CD4-positive, alpha-beta memory T cell (primary cell): Measurements from ENCODE around the gene EPS8L1. TPM values are rescaled to one million over a fixed set of nuclear protein-coding genes. Genes with fewer than 3 reads are reported as not detected.

Experiments used
- CTCF ChIA-PET: fragments of 350-600 bp; sonication (Branson Sonifier 250); formaldehyde crosslinking; loops from one replicate; lab custom pipeline; 2021; ENCODE audit warnings: inconsistent platforms; ENCODE audit not compliant: partially characterized antibody; lab: Charles Lee
- POLR2A ChIA-PET: fragments of 350-600 bp; sonication (Branson Sonifier 250); formaldehyde crosslinking; loops from one replicate; lab custom pipeline; 2021; ENCODE audit not compliant: partially characterized antibody; lab: Charles Lee
- DNase-seq, 5 donors: peaks; one replicate each; pipeline versions ENCODE4 v3.0.0 to v3.0.0-alpha.2; 2020 to 2022; ENCODE audit warnings: mixed read lengths in 1 of 5
- H3K27ac ChIP-seq: one replicate; pipeline ENCODE4 v1.7.0; 2013; ENCODE audit warnings: low read depth, low read length
- H3K27me3 ChIP-seq: 2 replicates; pipeline ENCODE4 v1.7.0; 2013; ENCODE audit warnings: mild to moderate bottlenecking, low read length, moderate library complexity; ENCODE audit not compliant: insufficient read depth
- H3K36me3 ChIP-seq: 2 replicates; pipeline ENCODE4 v1.7.0; 2013; ENCODE audit warnings: mild to moderate bottlenecking, low read length, moderate library complexity; ENCODE audit not compliant: insufficient read depth
- H3K4me1 ChIP-seq: 2 replicates; pipeline ENCODE4 v1.7.0; 2013; ENCODE audit warnings: mild to moderate bottlenecking, low read length, moderate library complexity; ENCODE audit not compliant: insufficient read depth
- H3K4me3 ChIP-seq, 2 donors: one replicate each; pipeline ENCODE4 v1.7.0; 2013; ENCODE audit warnings: low read length in 2 of 2, mild to moderate bottlenecking in 1 of 2
- H3K9me3 ChIP-seq, 2 donors: one replicate each; pipeline ENCODE4 v1.7.0; 2013; ENCODE audit warnings: low read length in 2 of 2, control low read depth in 1 of 2; ENCODE audit not compliant: control insufficient read depth in 1 of 2
- H3K27ac Mint-ChIP-seq, 7 donors: one replicate each; pipeline ENCODE4 v1.8.0; 2020 to 2021; ENCODE audit warnings: mixed read lengths in 7 of 7, mild to moderate bottlenecking in 6 of 7, inconsistent platforms in 3 of 7, moderate library complexity in 3 of 7
- H3K27me3 Mint-ChIP-seq, 2 donors: one replicate each; pipeline ENCODE4 v1.8.0; 2020 to 2021; ENCODE audit warnings: mixed read lengths in 2 of 2
- H3K36me3 Mint-ChIP-seq, 2 donors: one replicate each; pipeline ENCODE4 v1.8.0; 2020 to 2021; ENCODE audit warnings: mixed read lengths in 2 of 2, inconsistent platforms in 1 of 2, mild to moderate bottlenecking in 1 of 2
- H3K4me1 Mint-ChIP-seq, 4 donors: one replicate each; pipeline ENCODE4 v1.8.0; 2020 to 2021; ENCODE audit warnings: mixed read lengths in 4 of 4, mild to moderate bottlenecking in 1 of 4
- H3K4me3 Mint-ChIP-seq, 8 donors: one replicate each; pipeline ENCODE4 v1.8.0; 2020 to 2021; ENCODE audit warnings: mixed read lengths in 8 of 8, mild to moderate bottlenecking in 7 of 8, moderate library complexity in 6 of 8, inconsistent platforms in 3 of 8
- H3K9me3 Mint-ChIP-seq, 8 donors: one replicate each; pipeline ENCODE4 v1.8.0; 2020 to 2021; ENCODE audit warnings: mixed read lengths in 8 of 8, mild to moderate bottlenecking in 5 of 8, inconsistent platforms in 3 of 8, moderate library complexity in 1 of 8
- intact Hi-C: fragments of 100-400 bp; cut with micrococcal nuclease; formaldehyde crosslinking; loops from one replicate; pipeline ENCODE4 v1.15.1; 2023
- polyA plus RNA-seq, 2 donors: library from polyadenylated mRNA; unstranded; fragments of 300-500 nt; fragmentation: Illumina TruSeq; gene quantifications; one replicate each; pipeline ENCODE4 v1.2.3, GENCODE V29; 2021
- total RNA-seq, 2 experiments: library from RNA; stranded (reverse); gene quantifications; one replicate each; pipeline ENCODE4 v1.2.3, GENCODE V29; 2021

Gene EPS8L1
- total and polyA plus RNA-seq, 4 experiments from 2014 or later = 0.45 to 2.2 (median 1.1) TPM

- Mint-ChIP-seq H3K27me3 (peaks cover 6 to 17% of the 10 kb centered on the region in 2 donors), H3K27ac (peak overlapping the region; percentile 52 to 97 (median 79)), H3K36me3 (peaks cover 0 to 16% of the 10 kb centered on the region in 2 donors), H3K4me1 (peaks cover 14 to 53% (median 34%) of the 10 kb centered on the region in 4 donors), H3K4me3 (peak overlapping the region; percentile 76 to 100 (median 94)), H3K9me3 (peaks cover 0 to 3% (median 0%) of the 10 kb centered on the region in 8 donors)
- peak in 4 of 5 donors; percentile 24 to 69 (median 32) for DNase-seq
- Histone ChIP-seq H3K36me3 (no peaks in the 10 kb centered on the region), H3K9me3 (no peaks in the 10 kb centered on the region), H3K27ac (peak overlapping the region; percentile 64), H3K4me3 (no peak overlapping the region), H3K4me1 (peaks cover 31% of the 10 kb centered on the region), H3K27me3 (no peaks in the 10 kb centered on the region)
- ChIA-PET CTCF (interaction anchor here (1.2 kb wide), 1 partner anchor 135 kb away, joined by 3 read pairs; no protein-coding TSS in a partner anchor), POLR2A (interaction anchor here (2.8 kb wide), 1 partner anchor 38 kb away, joined by 13 read pairs; no protein-coding TSS in a partner anchor)
- intact Hi-C loops = loop anchor here (2.0 to 5.0 kb wide), 3 partner anchors 42 to 523 kb away; partner anchors contain the start of genes PPP6R1, ZNF580 and ZNF581
Observed at GRCh38 chr19:55119053-55119452, 43.4 kb downstream of the EPS8L1 start.

- ChIA-PET POLR2A (no interaction called here), CTCF (no interaction called here)
- intact Hi-C loops = no loop called here
- H3K4me3 ChIP-seq = no peak overlapping the region
- peaks cover 38 to 54% of the 10 kb centered on the region in 2 donors for H3K27me3 Mint-ChIP-seq
- no peak overlapping the region for H3K27ac ChIP-seq
- no peaks in the 10 kb centered on the region for H3K9me3 ChIP-seq
- H3K4me3 Mint-ChIP-seq = no peak overlapping the region
- peaks cover 13% of the 10 kb centered on the region for H3K27me3 ChIP-seq
- no peaks in the 10 kb centered on the region for H3K4me1 Mint-ChIP-seq
- H3K27ac Mint-ChIP-seq = peak overlapping the region in 1 of 7 donors; percentile 66
- DNase-seq = no peak
- H3K36me3 Mint-ChIP-seq = no peaks in the 10 kb centered on the region
- peaks cover 0 to 1% (median 0%) of the 10 kb centered on the region in 8 donors for H3K9me3 Mint-ChIP-seq
- H3K36me3 ChIP-seq = no peaks in the 10 kb centered on the region
- no peaks in the 10 kb centered on the region for H3K4me1 ChIP-seq
Observed at GRCh38 chr19:55131421-55131820, 55.8 kb downstream of the EPS8L1 start.

- ChIA-PET CTCF (interaction anchor here (0.7 kb wide), 1 partner anchor 452 kb away, joined by 3 read pairs; no protein-coding TSS in a partner anchor), POLR2A (no interaction called here)
- Mint-ChIP-seq H3K27me3 (peaks cover 32 to 46% of the 10 kb centered on the region in 2 donors), H3K4me1 (no peaks in the 10 kb centered on the region), H3K4me3 (no peak overlapping the region), H3K36me3 (no peaks in the 10 kb centered on the region), H3K9me3 (peaks cover 0 to 1% (median 0%) of the 10 kb centered on the region in 8 donors), H3K27ac (no peak overlapping the region)
- no peak for DNase-seq
- no peaks in the 10 kb centered on the region for H3K9me3 ChIP-seq
- H3K27ac ChIP-seq = no peak overlapping the region
- H3K4me1 ChIP-seq = no peaks in the 10 kb centered on the region
- intact Hi-C loops = no loop called here
- peaks cover 13% of the 10 kb centered on the region for H3K27me3 ChIP-seq
- no peaks in the 10 kb centered on the region for H3K36me3 ChIP-seq
- H3K4me3 ChIP-seq = no peak overlapping the region
Observed at GRCh38 chr19:55132453-55133129, 56.9 kb downstream of the EPS8L1 start.

- H3K4me1 Mint-ChIP-seq = no peaks in the 10 kb centered on the region
- peaks cover 28 to 38% of the 10 kb centered on the region in 2 donors for H3K27me3 Mint-ChIP-seq
- H3K36me3 Mint-ChIP-seq = no peaks in the 10 kb centered on the region
- ChIA-PET CTCF (interaction anchor here (0.7 kb wide), 1 partner anchor 451 kb away, joined by 3 read pairs; no protein-coding TSS in a partner anchor), POLR2A (no interaction called here)
- Histone ChIP-seq H3K4me3 (no peak overlapping the region), H3K36me3 (no peaks in the 10 kb centered on the region), H3K27me3 (peaks cover 13% of the 10 kb centered on the region), H3K4me1 (no peaks in the 10 kb centered on the region), H3K9me3 (no peaks in the 10 kb centered on the region), H3K27ac (no peak overlapping the region)
- no peak for DNase-seq
- H3K4me3 Mint-ChIP-seq = no peak overlapping the region
- intact Hi-C loops = no loop called here
- H3K9me3 Mint-ChIP-seq = peaks cover 0 to 1% (median 0%) of the 10 kb centered on the region in 8 donors
- H3K27ac Mint-ChIP-seq = no peak overlapping the region
Observed at GRCh38 chr19:55133639-55134444, 58.2 kb downstream of the EPS8L1 start.

- peaks cover 0 to 1% (median 0%) of the 10 kb centered on the region in 8 donors for H3K9me3 Mint-ChIP-seq
Observed at GRCh38 chr19:55134736-55135135, 59.1 kb downstream of the EPS8L1 start.

GRCh38 chr19:55136399-55137102 is 60.9 kb downstream of the EPS8L1 start:
- CTCF ChIA-PET = interaction anchor here (1.3 kb wide), 1 partner anchor 282 kb away, joined by 3 read pairs; no protein-coding TSS in a partner anchor
- intact Hi-C loops = no loop called here

More at GRCh38 chr19:55134736-55135135, 59.1 kb downstream of the EPS8L1 start:
- H3K4me1 ChIP-seq = no peaks in the 10 kb centered on the region
- no peak overlapping the region for H3K4me3 ChIP-seq
- ChIA-PET POLR2A (no interaction called here), CTCF (no interaction called here)
- no peaks in the 10 kb centered on the region for H3K36me3 Mint-ChIP-seq
- peaks cover 28 to 31% of the 10 kb centered on the region in 2 donors for H3K27me3 Mint-ChIP-seq
- H3K36me3 ChIP-seq = no peaks in the 10 kb centered on the region
- DNase-seq = no peak
- no peak overlapping the region for H3K27ac ChIP-seq
- intact Hi-C loops = no loop called here
- H3K27ac Mint-ChIP-seq = no peak overlapping the region
- peaks cover 13% of the 10 kb centered on the region for H3K27me3 ChIP-seq
- no peaks in the 10 kb centered on the region for H3K9me3 ChIP-seq
- no peaks in the 10 kb centered on the region for H3K4me1 Mint-ChIP-seq
- H3K4me3 Mint-ChIP-seq = no peak overlapping the region

More at GRCh38 chr19:55136399-55137102, 60.9 kb downstream of the EPS8L1 start:
- Mint-ChIP-seq H3K4me1 (peaks cover 0 to 4% (median 2%) of the 10 kb centered on the region in 4 donors), H3K36me3 (no peaks in the 10 kb centered on the region), H3K9me3 (no peaks in the 10 kb centered on the region), H3K4me3 (no peak overlapping the region), H3K27me3 (peaks cover 22 to 26% of the 10 kb centered on the region in 2 donors), H3K27ac (no peak overlapping the region)
- POLR2A ChIA-PET = no interaction called here
- Histone ChIP-seq H3K27me3 (peaks cover 6% of the 10 kb centered on the region), H3K36me3 (no peaks in the 10 kb centered on the region), H3K4me3 (no peak overlapping the region), H3K9me3 (no peaks in the 10 kb centered on the region), H3K27ac (no peak overlapping the region), H3K4me1 (no peaks in the 10 kb centered on the region)
- DNase-seq = no peak
